ENCODE data around the gene SYS1.
A peak's percentile ranks its signal among the peaks of the same experiment; 100 is the strongest.

Gene SYS1

DNA sequence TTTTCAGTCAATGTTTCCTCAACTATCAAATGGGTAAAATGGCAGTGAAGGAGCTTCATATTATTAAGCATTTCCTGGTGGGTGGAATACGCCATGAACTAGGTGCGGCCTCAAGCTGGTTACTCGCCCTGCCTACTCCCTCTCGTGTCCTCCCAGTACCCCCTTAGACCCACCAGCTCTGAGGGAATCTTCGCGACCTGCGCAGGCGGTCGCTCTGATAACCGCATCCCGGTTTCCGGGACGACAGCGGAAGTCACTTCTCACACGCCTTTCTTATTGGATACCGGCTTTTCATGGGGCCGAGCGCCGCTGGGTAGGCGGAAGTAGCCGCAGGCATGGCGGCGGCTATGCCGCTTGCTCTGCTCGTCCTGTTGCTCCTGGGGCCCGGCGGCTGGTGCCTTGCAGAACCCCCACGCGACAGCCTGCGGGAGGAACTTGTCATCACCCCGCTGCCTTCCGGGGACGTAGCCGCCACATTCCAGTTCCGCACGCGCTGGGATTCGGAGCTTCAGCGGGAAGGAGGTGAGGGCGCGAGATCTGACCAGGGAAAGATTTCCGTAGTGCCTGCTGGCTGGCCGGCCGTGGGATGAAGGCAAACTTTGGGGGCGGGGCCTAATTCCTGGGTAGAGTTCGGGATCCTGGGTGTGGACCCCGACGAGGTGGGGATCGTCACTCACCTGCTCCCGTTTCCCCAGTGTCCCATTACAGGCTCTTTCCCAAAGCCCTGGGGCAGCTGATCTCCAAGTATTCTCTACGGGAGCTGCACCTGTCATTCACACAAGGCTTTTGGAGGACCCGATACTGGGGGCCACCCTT is 53.1 kb downstream of the SYS1 start, which contains the start of gene PIGT:
TSS of gene PIGT (plus strand) at position 320 of the 816 bp plus-strand sequence. CDS start at position 336, 16 bp downstream.
- DNase-seq (ENCODE audit: low read depth) = peak; percentile 42

- no peak for DNase-seq (ENCODE audit: low read depth)
Observed at GRCh38 chr20:45416917-45417316, 54.0 kb downstream of the SYS1 start.
